Endothelial cell of umbilical vein (primary cell): ENCODE measurements around the gene LGI1. TPM values are rescaled to one million over a fixed set of nuclear protein-coding genes. Genes with fewer than 3 reads are reported as not detected.

Experiments
- BruUV-seq: library from RNA; stranded (reverse); fragments of 400-500 nt; replicated peaks from 2 replicates; lab custom pipeline; 2021; lab: Mats Ljungman, UMichigan
- CTCF ChIA-PET: fragments of 300-600, 350-600 bp; sonication (Branson Sonifier 250); formaldehyde crosslinking; loops from one replicate; lab custom pipeline; 2021; ENCODE audit warnings: antibody characterized with exemption, inconsistent platforms; lab: Charles Lee
- POLR2A ChIA-PET: fragments of 300-600, 350-600 bp; sonication (Branson Sonifier 250); formaldehyde crosslinking; loops from one replicate; lab custom pipeline; 2021; ENCODE audit warnings: antibody characterized with exemption, inconsistent platforms; lab: Charles Lee
- DNase-seq: peaks from one replicate; pipeline ENCODE4 v3.0.0-alpha.2; 2011; ENCODE audit warnings: low read depth, low spot score
- FAIRE-seq: peaks from 2 replicates; lab custom pipeline; 2011; peaks lifted over from hg19 to GRCh38; lab: Jason Lieb, UNC
- H2AFZ ChIP-seq: 2 replicates; pipeline ENCODE4 v1.6.0; 2012; ENCODE audit warnings: low read depth, low read length, control low read depth, inconsistent platforms
- H3K27ac ChIP-seq: 2 replicates; pipeline ENCODE4 v1.5.1; 2011; ENCODE audit warnings: low read depth, mild to moderate bottlenecking, control low read depth, low read length, moderate library complexity; ENCODE audit not compliant: insufficient read depth
- H3K27me3 ChIP-seq, 2 experiments: 2 replicates each; pipeline versions ENCODE4 v1.6.0 to v1.6.1; 2011; ENCODE audit warnings: low read length in 2 of 2, mixed read lengths in 1 of 2; ENCODE audit not compliant: control insufficient read depth in 2 of 2, insufficient read depth in 2 of 2
- H3K36me3 ChIP-seq, 2 experiments: 2 replicates in 1 of 2; 3 replicates in 1 of 2; pipeline ENCODE4 v1.5.1; 2011; ENCODE audit warnings: low read length in 2 of 2, mild to moderate bottlenecking in 1 of 2, moderate library complexity in 1 of 2; ENCODE audit not compliant: control insufficient read depth in 2 of 2, insufficient read depth in 2 of 2; ENCODE audit errors: extremely low read depth in 1 of 2
- H3K4me1 ChIP-seq: 3 replicates; pipeline ENCODE4 v1.5.1; 2011; ENCODE audit warnings: mild to moderate bottlenecking, low read length; ENCODE audit not compliant: control insufficient read depth, insufficient read depth; ENCODE audit errors: extremely low read depth
- H3K4me2 ChIP-seq: 2 replicates; pipeline ENCODE4 v1.6.1; 2011; ENCODE audit warnings: low read length, control low read depth, mixed read lengths; ENCODE audit not compliant: insufficient read depth
- H3K4me3 ChIP-seq, 3 experiments: fragments of 200-600 bp in 1 of 3; sonication (generic), shearing (Covaris generic) in 1 of 3; replicated peaks in 1 of 3; 2 replicates each; pipeline ENCODE4 v1.5.1; 2011 to 2016; ENCODE audit warnings: control low read depth in 3 of 3, low read length in 3 of 3, mild to moderate bottlenecking in 2 of 3, inconsistent platforms in 1 of 3, low read depth in 1 of 3, moderate library complexity in 1 of 3; ENCODE audit not compliant: insufficient read depth in 1 of 3
- H3K79me2 ChIP-seq: 2 replicates; pipeline ENCODE4 v1.6.0; 2012; ENCODE audit warnings: low read length, inconsistent platforms; ENCODE audit not compliant: control insufficient read depth, insufficient read depth
- H3K9ac ChIP-seq: replicated peaks from 2 replicates; pipeline ENCODE3; 2011; ENCODE audit warnings: low read length, control low read depth; ENCODE audit not compliant: insufficient read depth; ENCODE audit errors: extremely low read depth
- H3K9me1 ChIP-seq: replicated peaks from 3 replicates; pipeline ENCODE4 v1.6.0; 2011; ENCODE audit warnings: mild to moderate bottlenecking, low read length; ENCODE audit not compliant: control insufficient read depth, insufficient read depth; ENCODE audit errors: extremely low read depth
- H3K9me3 ChIP-seq: replicated peaks from 2 replicates; pipeline ENCODE4 v1.5.1; 2012; ENCODE audit warnings: low read length, inconsistent platforms; ENCODE audit not compliant: control insufficient read depth, insufficient read depth
- H4K20me1 ChIP-seq: replicated peaks from 2 replicates; pipeline ENCODE3; 2011; ENCODE audit warnings: mild to moderate bottlenecking, low read length; ENCODE audit not compliant: control insufficient read depth, insufficient read depth; ENCODE audit errors: extremely low read depth
- CTCF ChIP-seq, 2 donors: IDR thresholded peaks; 1 replicate in 1 of 2; 2 replicates in 1 of 2; pipeline ENCODE4 v1.5.1; 2011; ENCODE audit warnings: low read length in 2 of 2, mild to moderate bottlenecking in 2 of 2, moderate library complexity in 2 of 2, control low read depth in 1 of 2, inconsistent platforms in 1 of 2, low read depth in 1 of 2; ENCODE audit not compliant: insufficient read depth in 1 of 2; ENCODE audit errors: extremely low read depth in 1 of 2
- EZH2 ChIP-seq: IDR thresholded peaks from 2 replicates; pipeline ENCODE4 v1.6.1; 2012; ENCODE audit warnings: borderline replicate concordance, low read depth, mild to moderate bottlenecking, moderate library complexity, low read length, inconsistent platforms; ENCODE audit not compliant: severe bottlenecking
- FOS ChIP-seq: IDR thresholded peaks from 2 replicates; pipeline ENCODE4 v1.6.1; 2011; ENCODE audit warnings: mild to moderate bottlenecking, low read length, moderate library complexity, borderline replicate concordance; ENCODE audit not compliant: insufficient read depth
- GATA2 ChIP-seq: IDR thresholded peaks from 2 replicates; pipeline ENCODE4 v1.7.0; 2011; ENCODE audit warnings: low read depth, mild to moderate bottlenecking, moderate library complexity, mixed read lengths, low read length; ENCODE audit not compliant: insufficient read length, insufficient read depth
- JUN ChIP-seq: IDR thresholded peaks from 2 replicates; pipeline ENCODE4 v1.6.1; 2011; ENCODE audit warnings: borderline replicate concordance, low read depth; ENCODE audit not compliant: insufficient read length, insufficient read depth
- MAX ChIP-seq: IDR thresholded peaks from 2 replicates; pipeline ENCODE4 v1.6.1; 2011; ENCODE audit not compliant: insufficient read depth, insufficient read length
- MYC ChIP-seq: IDR thresholded peaks from one replicate; pipeline ENCODE4 v1.6.1; 2011; ENCODE audit warnings: mild to moderate bottlenecking, low read depth, low read length
- POLR2A ChIP-seq: IDR thresholded peaks from 2 replicates; pipeline ENCODE4 v1.6.1; 2012; ENCODE audit warnings: low read depth, mild to moderate bottlenecking, control low read depth, low read length
- POLR2AphosphoS5 ChIP-seq: IDR thresholded peaks from 2 replicates; pipeline ENCODE4 v1.6.1; 2012; ENCODE audit warnings: low read depth, mild to moderate bottlenecking, control low read depth, low read length, moderate library complexity; ENCODE audit not compliant: insufficient read depth
- dilution Hi-C: fragments of 300-500 bp; cut with MboI; formaldehyde crosslinking; loops from one replicate; pipeline ENCODE4 v1.15.0; 2019; ENCODE audit warnings: low sequenced_read_pairs; ENCODE audit not compliant: extremely low pct_ligation_motif_present
- intact Hi-C: fragments of 100-400 bp; cut with micrococcal nuclease; formaldehyde crosslinking; loops from one replicate; pipeline ENCODE4 v1.10.0; 2022
- polyA plus RNA-seq, 4 experiments: library from polyadenylated mRNA; depleted of rRNA in 3 of 4; stranded (reverse) in 3 of 4; unstranded in 1 of 4; fragments of >200 nt; gene quantifications; 2 replicates each; pipeline versions ENCODE4 v1.2.1 to v1.2.3, GENCODE V29; 2011 to 2012; ENCODE audit warnings: missing spikeins in 1 of 4
- total RNA-seq: library from RNA; stranded (reverse); gene quantifications from 2 replicates; pipeline ENCODE4 v1.2.3, GENCODE V29; 2021

Gene LGI1
- total and polyA plus RNA-seq, 2 donors (not counting 3 experiments of a cell fraction or from before 2014, with no cell fraction given): not detected

- FAIRE-seq (no peak), DNase-seq (no peak)
- no peaks in the 10 kb centered on the region for H3K9me3 ChIP-seq
- no peaks in the 10 kb centered on the region for H3K9me1 ChIP-seq
- H3K4me2 ChIP-seq: no peak overlapping the region
- dilution Hi-C loops: no loop called here
- H2AFZ ChIP-seq: no peak overlapping the region
- no TSS peak for BruUV-seq
- no peaks in the 10 kb centered on the region for H3K79me2 ChIP-seq
- H3K27me3 ChIP-seq: peaks cover 3% of the 10 kb centered on the region in 2 experiments
- ChIA-PET POLR2A (no interaction called here), CTCF (no interaction called here)
- TF ChIP-seq POLR2AphosphoS5: no peak
- TF ChIP-seq POLR2A: no peak
- no peak for TF ChIP-seq JUN
- TF ChIP-seq MYC: no peak
- TF ChIP-seq FOS: no peak
- no peak for TF ChIP-seq EZH2
- no peak for TF ChIP-seq GATA2
- no peak for TF ChIP-seq MAX
- TF ChIP-seq CTCF (IDR thresholded peaks at IDR 0.05; ENCODE audit: extremely low read depth in 1 of 2, insufficient read depth in 1 of 2, low read depth in 1 of 2, low read length in 2 of 2): no peak
- no peak overlapping the region for H3K4me3 ChIP-seq
- H3K4me1 ChIP-seq: no peaks in the 10 kb centered on the region
- no peak overlapping the region for H3K9ac ChIP-seq
- H3K27ac ChIP-seq: no peak overlapping the region
- intact Hi-C loops: no loop called here
- H3K36me3 ChIP-seq: no peaks in the 10 kb centered on the region
- H4K20me1 ChIP-seq: no peaks in the 10 kb centered on the region
Measured at GRCh38 chr10:93716766-93717165, 41.0 kb upstream of the LGI1 start.
